Neutrophil (primary cell): ENCODE data around the gene POLR2B.

Experiments used
- H3K27ac ChIP-seq: fragments of 200-600 bp; sonication (generic); 2 replicates; pipeline ENCODE4 v1.5.1; 2016; ENCODE audit warnings: mild to moderate bottlenecking, moderate library complexity
- H3K27me3 ChIP-seq: fragments of 200-600 bp; sonication (generic); 2 replicates; pipeline ENCODE4 v1.6.0; 2016; ENCODE audit warnings: mild to moderate bottlenecking
- H3K36me3 ChIP-seq: fragments of 200-600 bp; sonication (generic); 2 replicates; pipeline ENCODE4 v1.5.1; 2017
- H3K4me1 ChIP-seq, 2 experiments: fragments of 200-600 bp in 1 of 2; sonication (generic) in 1 of 2; 1 replicate in 1 of 2; 2 replicates in 1 of 2; pipeline versions ENCODE4 v1.5.1 to v1.6.1; 2013 to 2016; ENCODE audit warnings: low read depth in 1 of 2, low read length in 1 of 2, mild to moderate bottlenecking in 1 of 2, moderate library complexity in 1 of 2; ENCODE audit not compliant: control insufficient read depth in 1 of 2, insufficient read depth in 1 of 2
- H3K4me3 ChIP-seq, 2 experiments: fragments of 200-600 bp in 1 of 2; sonication (generic) in 1 of 2; 1 replicate in 1 of 2; 2 replicates in 1 of 2; pipeline ENCODE4 v1.5.1; 2013 to 2016; ENCODE audit warnings: low read depth in 1 of 2, low read length in 1 of 2, mild to moderate bottlenecking in 1 of 2, moderate library complexity in 1 of 2
- H3K9me3 ChIP-seq: fragments of 200-600 bp; sonication (generic); 2 replicates; pipeline ENCODE4 v1.5.1; 2016
- CTCF ChIP-seq: fragments of 200-600 bp; sonication (generic); IDR thresholded peaks from 2 replicates; pipeline ENCODE4 v1.5.1; 2016; ENCODE audit warnings: antibody characterized with exemption

The POLR2B gene

GRCh38 chr4:57037982-57038604, 59.4 kb downstream of the POLR2B start:
- TF ChIP-seq CTCF, result no peak
- no peaks in the 10 kb centered on the region for H3K4me1 ChIP-seq
- H3K36me3 ChIP-seq, result peaks cover 1% of the 10 kb centered on the region
- H3K4me3 ChIP-seq, result no peak overlapping the region
- H3K27me3 ChIP-seq, result no peaks in the 10 kb centered on the region
- no peak overlapping the region for H3K27ac ChIP-seq
- no peaks in the 10 kb centered on the region for H3K9me3 ChIP-seq

GRCh38 chr4:57039345-57039744, 60.6 kb downstream of the POLR2B start:
- Histone ChIP-seq H3K36me3 (no peaks in the 10 kb centered on the region), H3K27me3 (no peaks in the 10 kb centered on the region), H3K9me3 (no peaks in the 10 kb centered on the region), H3K4me1 (no peaks in the 10 kb centered on the region), H3K4me3 (no peak overlapping the region), H3K27ac (no peak overlapping the region)
- TF ChIP-seq CTCF, result no peak

GRCh38 chr4:57040510-57040909, 61.8 kb downstream of the POLR2B start:
- Histone ChIP-seq H3K9me3 (no peaks in the 10 kb centered on the region), H3K4me1 (no peaks in the 10 kb centered on the region), H3K36me3 (no peaks in the 10 kb centered on the region), H3K4me3 (no peak overlapping the region), H3K27ac (no peak overlapping the region), H3K27me3 (no peaks in the 10 kb centered on the region)
- no peak for TF ChIP-seq CTCF

GRCh38 chr4:57041020-57041419, 62.3 kb downstream of the POLR2B start:
- no peak for TF ChIP-seq CTCF
- H3K9me3 ChIP-seq, result no peaks in the 10 kb centered on the region
- no peak overlapping the region for H3K4me3 ChIP-seq
- no peak overlapping the region for H3K27ac ChIP-seq
- no peaks in the 10 kb centered on the region for H3K36me3 ChIP-seq
- no peaks in the 10 kb centered on the region for H3K4me1 ChIP-seq
- H3K27me3 ChIP-seq, result no peaks in the 10 kb centered on the region

GRCh38 chr4:57042711-57043169, 64.0 kb downstream of the POLR2B start:
- TF ChIP-seq CTCF, result no peak

More at GRCh38 chr4:57042711-57043169, 64.0 kb downstream of the POLR2B start:
- H3K4me1 ChIP-seq, result no peaks in the 10 kb centered on the region
- no peak overlapping the region for H3K4me3 ChIP-seq
- H3K27ac ChIP-seq, result no peak overlapping the region
- no peaks in the 10 kb centered on the region for H3K27me3 ChIP-seq
- no peaks in the 10 kb centered on the region for H3K9me3 ChIP-seq
- no peaks in the 10 kb centered on the region for H3K36me3 ChIP-seq
